ENCODE results near the gene USP13.

USP13 gene

DNA sequence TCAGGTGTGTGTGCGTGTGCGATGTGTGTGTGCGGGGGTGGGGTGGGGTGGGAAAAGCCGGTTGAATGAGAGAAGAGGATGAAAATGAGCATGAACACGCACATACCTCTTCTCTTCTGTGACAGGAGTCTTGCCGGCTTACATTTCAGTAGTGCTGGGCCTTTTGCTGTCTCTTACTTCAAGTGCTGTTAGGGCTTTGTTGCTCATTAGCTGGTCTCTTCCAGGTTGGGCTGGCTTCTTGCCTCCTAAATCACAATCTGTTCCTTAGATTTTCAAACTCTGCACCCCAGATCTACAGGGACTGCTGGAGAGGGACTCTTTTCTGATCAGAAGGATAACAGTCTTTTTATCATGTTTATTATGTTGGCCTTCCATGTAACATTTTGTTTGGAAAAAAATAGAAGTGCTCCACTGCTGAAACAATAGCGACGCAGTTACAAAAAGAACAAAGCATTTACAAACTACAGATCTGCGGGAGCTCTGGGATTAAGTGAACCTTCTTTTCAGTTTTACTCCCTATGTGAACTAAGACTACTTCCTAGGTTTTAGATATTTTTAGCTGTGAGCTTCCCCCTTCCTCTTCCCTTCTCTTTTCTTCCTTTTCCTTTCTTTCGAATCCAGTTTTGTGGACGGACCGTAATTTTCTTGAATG lies 48.5 kb downstream of the USP13 start:
- no peak for DNase-seq

DNA sequence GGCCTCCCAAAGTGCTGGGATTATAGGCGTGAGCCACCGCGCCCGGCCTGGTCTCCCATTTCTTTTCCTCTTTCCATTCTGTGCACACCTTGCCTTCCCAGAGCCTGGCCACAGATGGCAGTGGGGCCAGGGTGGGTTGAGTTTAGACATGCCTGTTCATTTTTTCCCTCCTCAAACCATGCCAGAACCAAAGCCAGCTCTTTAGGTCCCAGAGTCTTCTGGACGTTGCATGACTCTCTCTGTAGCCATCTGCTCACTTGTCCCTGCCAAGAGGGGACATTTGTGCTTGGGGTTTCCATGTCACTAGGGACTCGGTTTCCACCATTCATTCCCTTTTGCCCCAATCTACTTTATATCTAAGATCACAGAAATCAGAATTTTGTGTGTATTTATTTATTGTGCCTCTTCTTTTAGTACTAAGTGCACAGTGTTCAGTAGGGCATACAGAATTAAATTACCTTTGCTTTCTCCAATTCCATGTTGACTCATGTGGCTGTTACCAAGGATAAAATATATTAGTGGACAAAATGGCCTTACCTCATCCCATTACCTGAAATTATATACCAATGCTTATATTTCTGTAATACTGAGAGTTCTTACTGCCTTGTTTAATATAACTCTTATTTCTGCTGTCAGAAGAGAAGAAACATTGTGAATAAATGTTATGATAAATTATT lies 49.6 kb downstream of the USP13 start:
- DNase-seq = no peak

DNA sequence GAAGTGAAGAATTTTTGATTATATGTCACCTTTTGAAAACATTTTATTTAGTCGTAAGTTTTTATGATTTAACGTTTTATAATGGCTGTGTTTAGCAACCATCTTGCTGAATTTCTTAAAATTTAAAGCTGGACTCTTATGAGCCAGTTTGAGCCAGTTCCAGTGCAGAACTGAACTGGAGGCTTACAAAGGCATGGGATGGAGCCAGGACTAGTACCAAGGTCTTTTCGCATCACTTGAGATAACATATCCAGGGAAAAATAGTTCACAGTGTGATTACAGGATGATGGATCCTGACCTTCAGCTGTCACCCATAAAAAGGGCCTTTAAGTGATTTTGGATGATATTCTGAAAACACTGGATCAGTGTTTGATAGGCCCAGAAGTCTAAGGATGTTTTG lies 51.0 kb downstream of the USP13 start:
- no peak for DNase-seq

DNA sequence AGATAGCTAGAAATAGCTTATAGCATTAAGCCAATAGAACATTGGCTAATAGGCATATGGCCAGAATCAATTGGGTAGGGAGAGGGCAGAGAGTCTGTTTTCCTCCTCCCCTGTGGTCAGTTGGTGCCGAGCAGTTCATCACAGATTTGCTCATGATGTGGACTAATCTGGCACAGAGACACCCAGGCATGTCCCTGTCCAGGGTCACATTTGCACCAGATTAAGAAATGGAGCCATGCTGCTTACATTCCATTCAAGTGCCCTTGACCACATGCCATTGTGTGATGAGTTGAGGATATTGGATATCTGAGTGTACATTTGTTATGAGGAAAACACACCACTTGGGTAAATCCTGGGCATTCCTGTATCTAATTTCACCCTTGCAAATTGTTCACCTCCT lies 53.4 kb downstream of the USP13 start:
- DNase-seq = no peak

DNA sequence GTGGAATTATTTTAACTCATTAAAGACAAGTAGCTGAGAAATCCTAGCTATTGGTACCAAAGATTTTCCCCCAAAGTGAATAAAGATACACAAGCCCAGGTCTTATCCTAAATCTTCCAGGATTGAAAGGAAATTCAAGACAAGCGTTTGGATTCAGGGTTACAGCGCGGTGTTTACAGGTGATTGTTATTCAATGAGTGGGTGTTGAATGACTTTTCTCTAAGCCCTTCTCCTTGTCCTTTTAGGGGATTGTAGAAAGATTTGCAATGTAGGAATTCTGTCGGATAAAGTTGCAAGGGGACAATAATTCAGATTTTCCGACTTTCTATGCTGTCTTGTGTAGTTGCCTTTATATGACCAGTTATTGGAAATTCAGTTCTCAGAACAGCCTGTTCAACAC lies 57.2 kb downstream of the USP13 start:
- DNase-seq = no peak

DNA sequence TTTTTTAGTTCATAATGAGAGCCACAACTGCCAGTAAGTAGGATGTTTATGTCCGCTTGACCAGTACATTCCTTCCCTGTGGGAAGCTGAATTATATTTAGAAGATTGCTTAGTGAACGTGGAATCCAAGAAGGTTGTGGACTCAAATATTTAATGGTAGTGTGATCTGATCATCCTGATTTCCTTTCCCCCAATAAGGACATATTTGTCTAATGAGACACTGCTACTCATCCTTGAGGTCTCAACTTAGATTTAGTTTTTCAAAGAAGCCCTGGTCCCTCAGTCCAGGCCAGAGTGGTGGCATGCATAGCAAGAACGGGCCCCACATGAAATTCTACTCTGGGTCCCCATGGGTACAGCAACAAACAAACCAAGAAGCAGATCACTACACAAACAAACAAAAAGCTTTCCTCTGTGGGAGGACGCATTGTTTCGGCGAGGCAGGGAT lies 60.8 kb downstream of the USP13 start:
- no peak for DNase-seq

DNA sequence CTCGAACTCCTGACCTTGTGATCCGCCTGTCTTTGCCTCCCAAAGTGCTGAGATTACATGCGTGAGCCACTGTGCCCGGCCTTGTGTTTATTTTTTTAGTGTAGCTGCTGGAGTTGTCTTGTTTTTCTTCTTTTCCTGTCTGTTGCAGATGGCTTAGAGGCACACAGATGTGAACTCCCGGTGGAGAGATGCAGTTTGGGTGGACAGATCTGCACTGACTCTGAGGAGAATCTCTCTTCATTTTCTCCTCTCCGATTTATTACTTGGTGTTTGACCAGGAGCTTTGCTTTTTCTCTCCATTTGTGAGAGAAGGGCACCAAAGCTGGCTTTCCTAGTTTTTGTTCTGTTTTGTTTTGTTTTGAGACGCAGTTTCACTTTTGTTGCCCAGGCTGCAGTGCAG lies 62.7 kb downstream of the USP13 start:
- DNase-seq = no peak

DNA sequence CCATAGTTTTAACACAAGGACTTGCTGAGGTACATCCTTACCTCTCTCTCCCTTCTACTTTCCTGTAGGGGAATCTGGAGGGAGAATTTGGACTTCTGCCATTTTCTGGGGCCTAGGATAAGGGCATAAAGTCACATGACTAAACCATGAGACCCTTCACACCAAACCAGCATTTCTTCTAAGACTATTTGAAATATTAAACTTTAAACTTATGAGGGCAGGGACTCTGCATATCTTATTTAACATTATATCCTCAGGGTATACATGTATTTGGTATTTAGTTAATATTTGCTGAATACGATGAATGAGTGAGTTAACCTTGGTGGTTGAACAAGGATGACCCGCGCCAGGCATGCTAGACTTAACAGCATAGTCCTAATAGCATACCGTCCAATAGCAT lies 63.4 kb downstream of the USP13 start:
- DNase-seq = no peak

DNA sequence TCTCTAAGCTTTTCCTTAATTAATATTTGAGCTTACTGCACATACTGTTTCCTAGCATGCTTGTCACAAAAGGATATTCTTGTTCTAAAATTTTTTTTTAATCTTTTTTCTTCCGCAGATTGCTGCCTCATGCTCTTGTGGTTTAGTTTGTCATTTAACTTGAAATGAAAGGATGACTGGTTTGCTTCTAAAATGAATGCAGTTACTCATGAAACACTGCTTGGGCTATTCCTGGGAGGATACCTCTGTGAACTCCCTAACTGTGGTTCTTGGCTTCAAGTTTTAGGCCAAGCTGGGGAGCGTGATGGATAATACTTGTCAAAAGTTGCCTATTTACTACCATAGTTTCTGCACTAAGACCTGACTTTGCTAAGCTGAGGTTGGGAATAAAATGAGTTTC lies 64.0 kb downstream of the USP13 start:
- DNase-seq = no peak

DNA sequence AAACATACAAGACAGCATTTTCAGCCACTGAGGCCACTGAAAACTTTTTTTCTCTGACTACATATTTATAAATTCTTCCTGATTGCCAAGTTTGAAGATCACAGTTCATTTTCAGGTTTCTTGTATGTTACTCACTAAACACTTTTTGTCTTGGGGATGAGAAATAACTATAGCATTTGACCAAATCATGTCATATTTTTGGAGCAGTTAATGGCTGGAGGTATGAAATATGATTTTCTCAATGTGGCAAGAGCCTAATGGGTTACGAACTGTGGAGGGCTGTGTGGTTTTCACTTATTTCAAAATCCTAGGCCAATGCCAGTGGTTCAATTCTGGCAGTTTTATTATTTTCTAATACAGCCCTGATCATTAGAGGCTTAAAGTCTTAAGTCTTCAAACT lies 64.4 kb downstream of the USP13 start:
- no peak for DNase-seq

DNA sequence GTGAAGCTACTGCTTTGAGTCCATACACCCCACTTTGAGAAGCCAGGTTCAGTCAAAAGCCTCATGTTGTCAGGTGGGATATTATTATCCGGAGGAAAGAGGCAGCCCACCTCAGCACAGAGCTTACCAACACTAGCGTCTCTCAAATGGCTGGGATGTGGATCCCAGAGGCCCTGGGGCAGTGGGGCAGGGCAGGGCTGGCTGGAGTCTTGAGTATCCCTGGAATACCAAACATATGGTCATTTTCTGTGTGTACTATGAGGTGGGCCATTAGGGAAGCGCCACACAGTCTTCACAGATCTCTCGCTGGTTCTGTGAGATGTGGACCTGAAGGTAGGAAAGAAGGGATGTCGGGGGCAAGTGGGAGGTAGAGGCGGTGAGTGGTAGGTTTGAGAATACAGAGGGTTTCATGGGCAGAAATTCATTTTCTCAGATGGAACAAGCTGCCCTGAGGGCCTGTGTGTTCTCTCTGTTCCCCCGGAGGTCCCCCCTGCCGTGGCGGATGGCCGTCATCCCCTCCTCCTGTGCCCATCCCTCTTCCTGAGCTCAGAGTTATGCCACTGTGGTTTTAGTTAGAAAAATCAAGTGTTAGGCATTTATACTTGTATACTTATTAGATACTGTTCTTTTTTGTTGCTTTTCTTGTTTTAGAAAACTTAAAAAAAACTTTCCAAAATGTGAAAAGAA lies 66.4 kb downstream of the USP13 start:
- no peak for DNase-seq

DNA sequence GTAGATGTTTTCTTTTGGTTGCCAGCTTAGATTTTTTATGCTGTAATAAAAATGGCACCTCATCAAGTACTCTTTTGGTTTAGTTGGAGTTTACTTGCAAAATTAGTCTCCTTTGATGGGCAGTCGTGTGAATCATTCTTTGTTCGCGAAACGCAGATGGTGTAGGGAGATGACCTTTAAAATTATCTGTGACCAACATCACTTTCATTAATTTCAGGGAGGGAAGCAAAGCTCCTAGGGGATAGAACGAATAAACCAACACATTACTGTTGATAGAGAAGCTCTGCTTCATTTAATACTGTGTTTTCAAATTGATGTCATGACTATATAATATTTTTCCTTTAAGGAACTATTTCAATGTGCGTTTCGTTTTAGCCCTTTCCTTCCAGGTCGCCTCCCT lies 67.4 kb downstream of the USP13 start:
- no peak for DNase-seq

DNA sequence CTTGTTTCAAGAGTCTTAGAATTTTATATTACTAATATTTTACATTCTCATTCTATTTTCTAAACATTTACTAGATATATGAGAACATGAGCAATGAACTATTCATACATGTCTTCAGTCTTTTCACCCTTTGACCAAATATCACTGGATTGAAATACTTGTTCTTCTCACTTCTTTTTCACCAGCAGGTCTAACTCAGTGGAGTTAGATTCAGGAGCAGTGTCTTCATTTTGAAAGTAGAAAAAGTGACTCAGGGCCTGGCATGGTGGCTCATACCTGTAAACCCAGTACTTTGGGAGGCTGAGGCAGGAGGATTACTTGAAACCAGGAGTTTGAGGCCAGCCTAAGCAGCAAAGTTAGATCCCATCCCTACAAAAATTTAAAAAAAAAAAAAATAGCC lies 70.8 kb downstream of the USP13 start:
- DNase-seq = no peak

DNA sequence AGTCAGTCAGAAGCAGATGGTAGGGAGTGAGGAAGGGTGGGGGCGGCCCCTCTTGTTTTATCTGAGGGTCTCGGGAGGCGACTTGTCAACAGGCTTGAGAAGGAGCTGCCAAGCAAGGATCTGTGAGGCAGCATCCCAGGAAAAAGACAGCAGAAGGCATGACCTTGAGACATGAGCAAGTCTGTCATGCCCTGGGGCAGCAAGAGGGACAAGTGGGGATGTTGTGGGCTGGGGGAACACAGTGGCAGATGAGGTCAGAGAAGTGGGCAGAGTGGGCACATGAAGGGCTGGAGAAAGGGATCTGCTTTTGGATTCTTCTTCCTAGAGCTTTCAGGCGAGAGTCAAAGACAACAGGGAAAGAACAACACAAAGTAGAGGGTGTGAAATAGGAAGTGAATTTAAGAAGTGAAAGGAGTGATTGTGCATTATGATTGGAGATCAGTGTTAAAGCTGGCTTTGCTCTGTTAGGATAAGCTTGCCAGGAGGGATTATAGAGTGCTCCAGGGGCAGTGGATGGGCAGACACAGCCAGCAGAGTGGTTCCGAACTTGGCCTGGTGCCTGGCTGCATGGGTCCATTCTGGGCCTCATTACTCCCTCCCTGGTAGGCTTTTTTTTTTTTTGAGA lies 73.3 kb downstream of the USP13 start:
- no peak for DNase-seq

DNA sequence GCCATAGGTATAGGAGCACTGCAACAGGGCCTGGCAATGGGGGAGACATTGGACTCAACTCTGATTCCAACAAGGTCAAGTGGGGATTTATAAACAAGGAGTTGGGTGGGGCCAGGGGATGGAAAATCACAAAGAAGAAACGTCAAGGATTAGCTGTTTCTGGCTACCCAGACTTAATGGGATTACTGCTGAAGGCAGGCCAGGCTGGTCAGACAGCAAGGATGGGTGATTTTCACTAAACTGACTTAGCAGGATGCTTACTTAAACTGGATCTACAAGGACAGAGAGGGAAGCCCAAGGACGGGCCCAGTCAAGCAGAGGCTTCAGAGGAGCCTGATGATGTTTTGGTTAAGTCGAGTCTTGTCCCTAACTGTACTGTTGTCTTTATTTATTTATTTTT lies 76.2 kb downstream of the USP13 start:
- no peak for DNase-seq

DNA sequence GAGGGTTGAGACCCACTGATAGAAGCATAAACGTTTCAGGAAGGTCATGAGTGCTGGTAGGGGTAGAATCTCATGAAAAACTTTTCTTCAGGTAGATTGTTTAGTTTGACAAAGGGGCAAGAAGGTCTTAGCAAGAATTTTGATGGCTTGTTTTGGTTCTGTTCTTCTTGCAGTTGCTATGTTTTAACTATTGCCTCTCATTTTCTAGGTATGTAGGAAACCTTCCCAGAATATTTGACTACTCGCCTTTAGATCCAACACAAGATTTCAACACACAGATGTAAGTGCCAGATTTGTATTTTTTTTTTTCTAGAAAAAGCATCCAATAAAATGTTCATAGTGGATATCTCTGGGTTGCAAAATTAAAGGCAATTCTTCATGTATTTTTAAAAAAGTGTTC lies 77.1 kb downstream of the USP13 start:
- DNase-seq = no peak

DNA sequence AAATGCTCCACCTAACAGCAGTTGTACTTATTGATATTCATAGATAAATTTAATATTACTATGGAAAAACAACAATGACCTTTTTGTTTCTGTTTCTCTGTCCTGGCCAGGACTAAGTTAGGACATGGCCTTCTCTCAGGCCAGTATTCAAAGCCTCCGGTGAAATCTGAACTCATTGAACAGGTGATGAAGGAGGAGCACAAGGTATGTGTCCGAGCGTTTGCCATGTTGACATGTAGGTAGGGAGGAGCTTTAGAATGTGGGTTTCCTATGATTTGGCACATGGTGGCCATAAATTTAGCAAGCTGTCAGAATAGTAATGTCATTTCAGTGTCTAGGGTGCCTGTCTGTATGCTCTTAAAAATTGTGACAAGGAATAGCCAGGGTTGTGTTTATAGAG lies 77.7 kb downstream of the USP13 start:
- no peak for DNase-seq

DNA sequence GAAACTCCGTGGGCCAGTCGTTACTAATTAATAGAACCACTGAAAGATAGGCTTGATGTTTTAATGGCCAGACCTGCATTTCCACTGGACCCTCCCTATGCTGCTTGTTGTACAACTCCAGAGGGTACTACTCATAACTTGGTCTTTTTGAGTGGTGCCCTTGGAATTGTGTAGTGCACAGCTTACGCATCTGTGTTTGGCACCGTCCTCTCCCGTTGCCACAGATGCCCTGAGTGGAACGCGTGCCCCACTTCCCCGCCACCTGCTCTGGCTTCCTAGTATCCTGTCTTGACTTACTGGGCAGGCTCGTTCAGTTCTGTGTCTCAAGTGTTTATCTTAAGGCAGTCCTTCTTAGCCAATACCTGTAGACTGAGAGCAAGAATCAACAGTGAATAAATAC lies 78.7 kb downstream of the USP13 start:
- no peak for DNase-seq

DNA sequence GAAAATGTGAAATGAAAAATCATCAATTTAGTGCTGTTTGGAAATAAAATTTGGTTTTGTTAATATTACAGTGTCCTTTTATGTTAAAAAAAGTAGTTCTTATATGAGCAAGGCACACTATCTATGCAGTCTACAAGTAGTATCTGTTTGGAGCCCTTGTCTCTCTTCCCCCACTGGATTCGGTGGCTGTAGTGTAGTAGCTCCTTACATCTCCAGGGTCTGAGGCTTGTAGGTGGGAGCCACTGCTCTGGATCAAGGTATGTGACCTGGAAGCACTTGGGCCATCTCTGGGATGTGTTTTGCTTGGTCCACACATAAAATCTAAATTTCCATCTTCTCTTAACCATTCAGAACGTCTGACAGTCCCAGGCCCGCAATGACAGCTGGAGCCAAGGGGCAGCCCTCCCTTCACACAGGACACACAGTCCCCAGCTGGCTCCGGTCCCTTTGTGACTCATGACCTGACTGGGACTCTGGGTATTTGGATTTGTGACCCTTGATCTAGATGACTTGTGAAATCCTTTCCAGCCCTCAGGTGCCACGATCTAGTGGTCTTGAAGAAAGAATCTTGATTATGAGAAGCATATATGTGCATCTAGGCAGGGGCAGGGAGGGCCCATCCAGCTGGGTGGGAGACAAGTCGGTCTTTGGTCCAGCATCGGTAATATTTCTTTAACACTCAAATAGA lies 80.0 kb downstream of the USP13 start:
- DNase-seq = no peak

DNA sequence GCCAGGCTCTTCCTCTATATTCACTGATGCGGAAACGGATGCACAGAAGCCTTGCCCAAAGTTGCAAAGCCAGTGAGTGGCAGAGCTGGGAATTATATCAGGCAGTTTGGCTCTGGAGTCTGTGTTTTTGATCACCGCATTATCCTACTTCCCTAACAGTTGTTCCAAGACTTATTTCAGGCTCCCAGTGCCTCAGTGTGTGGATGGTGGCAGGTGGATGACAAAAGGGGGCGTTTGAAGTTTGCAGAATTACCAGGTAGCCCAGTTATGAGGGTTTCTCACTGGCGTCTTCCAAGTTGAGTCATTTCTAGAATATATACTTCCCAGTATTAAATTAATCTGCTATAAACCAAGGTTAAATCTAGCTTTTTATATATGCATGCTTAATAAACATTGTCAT lies 81.0 kb downstream of the USP13 start:
- no peak for DNase-seq

DNA sequence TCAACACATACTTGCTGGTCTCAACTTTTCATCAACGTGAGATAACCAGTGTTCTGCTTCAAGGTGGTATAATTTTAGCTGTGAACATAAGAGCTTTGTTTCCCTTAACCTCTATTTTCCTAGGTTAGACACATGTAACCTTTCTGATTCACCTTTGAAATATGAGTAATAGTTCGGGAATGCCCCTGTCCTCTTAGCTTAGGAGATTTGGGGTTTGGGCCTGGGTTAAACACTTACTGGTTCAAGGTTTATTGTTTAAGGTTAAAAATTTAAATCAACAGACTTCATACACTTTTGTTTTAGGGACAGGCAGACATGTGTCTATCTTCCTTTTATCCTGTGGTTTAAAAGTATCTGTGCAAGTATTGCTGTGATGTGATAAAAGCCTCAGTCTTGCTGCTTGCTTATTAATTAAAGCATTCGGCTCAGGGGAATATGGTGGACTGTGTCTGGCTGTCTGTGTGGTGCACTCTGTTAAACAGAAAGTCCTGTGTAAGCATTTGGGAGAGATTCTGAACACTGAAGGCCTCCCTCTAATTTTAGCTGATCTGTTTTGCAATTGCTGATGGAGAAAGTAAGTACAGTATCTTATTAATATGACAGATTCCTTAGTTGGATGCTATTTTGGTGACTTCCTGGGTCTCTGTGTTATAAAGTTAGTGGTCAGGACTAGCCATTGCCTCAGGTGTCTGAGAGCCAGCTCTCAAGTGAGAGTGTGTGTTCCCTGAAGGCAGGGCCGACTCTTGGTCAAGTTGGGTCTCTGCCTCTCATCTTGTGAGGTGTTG lies 81.8 kb downstream of the USP13 start:
- DNase-seq = no peak

DNA sequence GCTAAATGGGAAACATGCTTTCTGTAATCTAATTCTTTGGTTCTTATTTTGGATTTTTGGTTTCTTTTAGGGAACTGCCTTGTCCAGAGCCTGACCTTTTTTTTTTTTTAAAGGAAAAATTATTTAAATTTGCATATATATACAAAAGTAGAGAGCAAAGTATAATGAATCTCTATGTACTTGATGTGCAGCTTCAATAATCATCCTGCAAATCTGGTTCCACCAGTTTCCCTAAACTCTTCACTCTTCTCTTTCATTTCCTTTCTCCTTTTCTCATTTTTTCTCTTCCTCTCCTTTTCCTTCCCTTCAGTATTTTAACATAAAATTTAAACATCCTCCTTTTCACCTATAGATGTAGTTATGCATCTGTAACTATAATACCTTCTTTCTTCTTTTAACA lies 82.5 kb downstream of the USP13 start:
- no peak for DNase-seq

DNA sequence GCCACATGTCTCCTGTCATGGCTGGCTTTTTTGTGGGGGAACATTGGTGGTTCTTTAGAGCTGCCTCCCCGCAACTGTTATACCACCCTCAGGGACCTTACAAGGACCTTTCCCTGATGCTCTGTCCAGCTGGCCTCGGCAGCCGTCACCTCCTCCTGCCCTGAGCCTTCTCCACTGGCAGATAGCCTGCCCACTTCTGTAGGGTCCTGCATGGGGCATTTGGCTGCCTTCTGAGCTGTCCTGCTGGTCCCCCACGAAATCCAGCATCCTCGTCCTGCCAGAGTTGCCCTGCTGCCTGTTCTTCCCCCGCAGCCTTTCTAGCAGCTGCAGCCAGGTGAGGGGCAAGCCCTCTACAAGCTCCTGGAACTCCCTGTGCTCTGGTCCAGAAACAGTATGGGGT lies 86.2 kb downstream of the USP13 start:
- DNase-seq = no peak
